ENCODE measurements around the gene SORCS1.

GRCh38 chr10:107028236-107028635 lies 136.3 kb downstream of the SORCS1 start:
- TF ChIP-seq CTBP1 (IDR thresholded peaks at IDR 0.05; ENCODE audit: borderline replicate concordance) (no peak), FOXM1 (IDR thresholded peaks at IDR 0.05; ENCODE audit: borderline replicate concordance) (no peak), ZNF384 (IDR thresholded peaks at IDR 0.05) (no peak), BHLHE40 (IDR thresholded peaks at IDR 0.05; ENCODE audit: borderline replicate concordance) (no peak), PKNOX1 (IDR thresholded peaks at IDR 0.05) (no peak), L3MBTL2 (conservative IDR thresholded peaks at IDR 0.05) (no peak), SP1 (IDR thresholded peaks at IDR 0.05) (no peak), FOXK2 (IDR thresholded peaks at IDR 0.05) (no peak), ARNT (IDR thresholded peaks at IDR 0.05) (no peak), NFRKB (IDR thresholded peaks at IDR 0.05) (no peak), FOXA1 (IDR thresholded peaks at IDR 0.05) (no peak), LEF1 (IDR thresholded peaks at IDR 0.05; ENCODE audit: borderline replicate concordance) (no peak), ELF4 (IDR thresholded peaks at IDR 0.05) (no peak), HDGF (IDR thresholded peaks at IDR 0.05; ENCODE audit: borderline replicate concordance) (no peak)

Measured in HEK293T (cell line).